ENCODE data around the gene GSTP1. TPM values are rescaled to one million over a fixed set of nuclear protein-coding genes. Genes with fewer than 3 reads are reported as not detected.
"Not testable (repeated sequence)": the region's sequence is repeated elsewhere in the genome, so short reads cannot be mapped to it uniquely, and the experiment has no call there.

Gene GSTP1
- total and polyA plus RNA-seq, 4 donors, result 632 to 2,206 (median 1,023) TPM

- H3K27ac ChIP-seq (ENCODE audit: low read depth in 1 of 2, low read length in 1 of 2), result no peak overlapping the region
- no peak for ATAC-seq (ENCODE audit: insufficient read depth, low FRiP score)
- no peak for DNase-seq
- 20 to 50% methylated on average over 7 of the region's 7 CpGs for WGBS, 2 donors
- no peaks in the 10 kb centered on the region for H3K9me3 ChIP-seq (ENCODE audit: control insufficient read depth in 4 of 4, insufficient read depth in 3 of 4, low read length in 3 of 4)
- no peak overlapping the region for H3K9ac ChIP-seq (ENCODE audit: insufficient read depth in 1 of 2, low read length in 2 of 2)
- H3K4me3 ChIP-seq, result no peak overlapping the region
- H3K4me1 ChIP-seq (ENCODE audit: control insufficient read depth in 5 of 5, insufficient read depth in 5 of 5, low read length in 5 of 5), result peaks cover 0 to 4% (median 0%) of the 10 kb centered on the region in 5 donors
- TF ChIP-seq CTCF (IDR thresholded peaks at IDR 0.05; ENCODE audit: control extremely low read depth, extremely low read depth), result no peak
- no peaks in the 10 kb centered on the region for H3K36me3 ChIP-seq (ENCODE audit: control insufficient read depth in 4 of 4, insufficient read depth in 4 of 4, low read length in 4 of 4)
- H3K27me3 ChIP-seq (ENCODE audit: control insufficient read depth in 3 of 3, insufficient read depth in 3 of 3, low read length in 2 of 3), result no peaks in the 10 kb centered on the region
Measured at GRCh38 chr11:67600324-67601029, 16.9 kb downstream of the GSTP1 start.

- Histone ChIP-seq H3K4me3 (no peak overlapping the region), H3K27me3 (ENCODE audit: control insufficient read depth in 3 of 3, insufficient read depth in 3 of 3, low read length in 2 of 3) (no peaks in the 10 kb centered on the region), H3K9ac (ENCODE audit: insufficient read depth in 1 of 2, low read length in 2 of 2) (no peak overlapping the region), H3K4me1 (ENCODE audit: control insufficient read depth in 5 of 5, insufficient read depth in 5 of 5, low read length in 5 of 5) (peaks cover 0 to 10% (median under 1%) of the 10 kb centered on the region in 5 donors), H3K27ac (ENCODE audit: low read depth in 1 of 2, low read length in 1 of 2) (no peak overlapping the region), H3K9me3 (ENCODE audit: control insufficient read depth in 4 of 4, insufficient read depth in 3 of 4, low read length in 3 of 4) (no peaks in the 10 kb centered on the region), H3K36me3 (ENCODE audit: control insufficient read depth in 4 of 4, insufficient read depth in 4 of 4, low read length in 4 of 4) (no peaks in the 10 kb centered on the region)
- 95% methylated on average over 7 of the region's 7 CpGs for WGBS, 2 donors
- no peak for TF ChIP-seq CTCF (IDR thresholded peaks at IDR 0.05; ENCODE audit: control extremely low read depth, extremely low read depth)
- DNase-seq, result no peak
- no peak for ATAC-seq (ENCODE audit: insufficient read depth, low FRiP score)
Measured at GRCh38 chr11:67601098-67601497, 17.5 kb downstream of the GSTP1 start.

GRCh38 chr11:67604119-67604518 is 20.5 kb downstream of the GSTP1 start:
- H3K27ac ChIP-seq (ENCODE audit: low read depth in 1 of 2, low read length in 1 of 2); H3K9ac ChIP-seq (ENCODE audit: insufficient read depth in 1 of 2, low read length in 2 of 2); H3K36me3 ChIP-seq (ENCODE audit: control insufficient read depth in 4 of 4, insufficient read depth in 4 of 4, low read length in 4 of 4); H3K9me3 ChIP-seq (ENCODE audit: control insufficient read depth in 4 of 4, insufficient read depth in 3 of 4, low read length in 3 of 4); ATAC-seq (ENCODE audit: insufficient read depth, low FRiP score); H3K27me3 ChIP-seq (ENCODE audit: control insufficient read depth in 3 of 3, insufficient read depth in 3 of 3, low read length in 2 of 3); H3K4me3 ChIP-seq; DNase-seq: not testable (repeated sequence)
- WGBS, 2 donors, result 64 to 68% methylated on average over 2 of the region's 4 CpGs
- H3K4me1 ChIP-seq (ENCODE audit: control insufficient read depth in 5 of 5, insufficient read depth in 5 of 5, low read length in 5 of 5), result peaks cover 0 to 22% (median 5%) of the 10 kb centered on the region in 5 donors

GRCh38 chr11:67604815-67605214 is 21.2 kb downstream of the GSTP1 start:
- Histone ChIP-seq H3K4me1 (ENCODE audit: control insufficient read depth in 5 of 5, insufficient read depth in 5 of 5, low read length in 5 of 5) (peaks cover 0 to 22% (median 5%) of the 10 kb centered on the region in 5 donors), H3K27me3 (ENCODE audit: control insufficient read depth in 3 of 3, insufficient read depth in 3 of 3, low read length in 2 of 3) (no peaks in the 10 kb centered on the region), H3K36me3 (ENCODE audit: control insufficient read depth in 4 of 4, insufficient read depth in 4 of 4, low read length in 4 of 4) (peaks cover 0 to 9% (median 3%) of the 10 kb centered on the region in 4 donors), H3K4me3 (no peak overlapping the region), H3K9ac (ENCODE audit: insufficient read depth in 1 of 2, low read length in 2 of 2) (no peak overlapping the region), H3K27ac (ENCODE audit: low read depth in 1 of 2, low read length in 1 of 2) (peak overlapping the region in 1 of 2 donors; percentile 23), H3K9me3 (ENCODE audit: control insufficient read depth in 4 of 4, insufficient read depth in 3 of 4, low read length in 3 of 4) (no peaks in the 10 kb centered on the region)
- ATAC-seq (ENCODE audit: insufficient read depth, low FRiP score) (no peak), DNase-seq (no peak)
- 90 to 94% methylated on average over 2 of the region's 2 CpGs for WGBS, 2 donors
- no peak for TF ChIP-seq CTCF (IDR thresholded peaks at IDR 0.05; ENCODE audit: control extremely low read depth, extremely low read depth)
